HG03354 (cell line): Measurements from ENCODE around the gene TOB2.

Experiments used
- ATAC-seq: cut with Tn5 transposase; IDR thresholded peaks from one replicate; pipeline ENCODE4 v1.9.1; 2021; ENCODE audit warnings: mild to moderate bottlenecking; ENCODE audit not compliant: unreplicated experiment, poor library complexity, severe bottlenecking

TOB2 gene

DNA sequence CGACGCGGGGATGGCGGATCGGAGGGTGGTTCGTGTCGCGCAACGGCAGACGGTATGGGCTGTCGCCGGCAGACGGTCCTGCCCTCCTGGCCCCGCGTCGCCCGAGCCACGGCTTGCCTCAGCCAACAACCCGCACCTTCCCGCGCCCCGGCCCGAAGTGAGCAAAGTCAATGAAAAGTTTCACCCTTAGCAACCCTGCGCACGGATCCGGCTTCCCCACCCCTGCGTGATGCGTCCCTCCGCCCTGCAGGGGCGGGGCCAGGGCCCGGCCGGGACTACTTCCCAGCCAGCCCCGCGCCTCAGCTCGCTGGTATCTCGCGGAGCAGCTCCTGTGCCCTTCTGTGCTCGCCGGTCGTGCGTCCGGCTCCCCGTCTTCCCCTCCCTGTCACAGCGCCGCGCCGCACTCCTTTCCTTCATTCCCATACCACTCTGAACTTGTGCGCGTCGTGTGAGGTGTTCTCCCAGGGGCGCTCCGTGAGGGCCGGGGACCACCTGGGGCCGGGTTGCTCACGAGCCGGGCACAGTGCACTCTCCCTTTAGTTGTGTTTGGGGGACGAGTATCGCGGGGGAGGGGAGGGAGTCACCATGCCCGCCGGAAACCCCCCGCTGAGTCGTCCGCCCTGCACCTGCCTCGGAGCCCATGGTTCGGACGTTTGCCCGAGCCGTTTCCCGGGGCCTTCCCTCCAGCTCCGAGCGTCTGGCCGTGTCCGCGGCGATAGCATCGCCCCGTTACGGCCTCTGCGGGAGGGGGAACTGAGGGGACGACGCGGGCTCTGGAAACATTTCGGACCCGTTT, at the start of gene TOB2:
TSS of gene TOB2 (minus strand) at position 163 of the 796 bp plus-strand sequence. CDS start 9,456 bp downstream, outside the sequence.
- peak; percentile 43 for ATAC-seq

- ATAC-seq = no peak
These were observed 44.9 kb upstream of the TOB2 start for GRCh38 chr22:41491374-41492100.

- ATAC-seq = no peak
These were observed 42.2 kb upstream of the TOB2 start for GRCh38 chr22:41488596-41489385.

DNA sequence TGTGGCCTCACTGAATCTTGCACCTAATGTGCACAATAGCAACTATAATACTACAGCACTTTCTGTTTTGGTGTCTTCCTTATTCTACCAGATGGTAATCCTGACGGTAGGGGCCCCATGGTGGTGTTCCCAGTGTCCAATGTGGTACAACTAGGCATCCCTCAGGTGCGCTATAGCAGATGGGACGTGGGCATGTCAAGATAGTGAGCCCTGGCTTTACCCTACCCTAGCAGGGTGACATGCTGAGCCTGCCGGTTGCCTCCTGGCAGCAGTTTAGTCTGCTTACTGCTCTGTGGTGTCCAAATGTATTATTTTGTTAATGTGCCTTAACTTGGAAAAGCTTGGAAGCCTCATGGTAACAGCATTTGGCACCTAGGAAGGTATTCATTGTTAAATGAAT, 41.5 kb upstream of the TOB2 start:
- ATAC-seq = no peak

- no peak for ATAC-seq
These were observed 40.7 kb upstream of the TOB2 start for GRCh38 chr22:41487037-41487935.

DNA sequence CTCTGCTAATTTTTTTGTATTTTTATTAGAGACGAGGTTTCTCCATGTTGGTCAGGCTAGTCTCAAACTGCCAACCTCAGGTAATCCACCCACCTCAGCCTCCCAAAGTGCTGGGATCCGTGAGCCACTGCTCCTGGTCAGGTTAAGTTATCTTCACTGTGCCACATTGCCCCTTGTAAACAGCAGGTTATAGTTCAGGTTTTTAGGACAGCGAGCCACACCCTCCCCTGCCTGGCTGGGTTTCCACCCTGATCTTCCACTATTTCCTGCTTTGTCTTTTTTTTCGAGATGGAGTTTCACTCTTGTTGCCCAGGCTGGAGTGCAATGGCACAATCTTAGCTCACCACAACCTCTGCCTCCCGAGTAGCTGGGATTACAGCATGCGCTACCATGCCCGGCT, 38.4 kb upstream of the TOB2 start:
- ATAC-seq = no peak

DNA sequence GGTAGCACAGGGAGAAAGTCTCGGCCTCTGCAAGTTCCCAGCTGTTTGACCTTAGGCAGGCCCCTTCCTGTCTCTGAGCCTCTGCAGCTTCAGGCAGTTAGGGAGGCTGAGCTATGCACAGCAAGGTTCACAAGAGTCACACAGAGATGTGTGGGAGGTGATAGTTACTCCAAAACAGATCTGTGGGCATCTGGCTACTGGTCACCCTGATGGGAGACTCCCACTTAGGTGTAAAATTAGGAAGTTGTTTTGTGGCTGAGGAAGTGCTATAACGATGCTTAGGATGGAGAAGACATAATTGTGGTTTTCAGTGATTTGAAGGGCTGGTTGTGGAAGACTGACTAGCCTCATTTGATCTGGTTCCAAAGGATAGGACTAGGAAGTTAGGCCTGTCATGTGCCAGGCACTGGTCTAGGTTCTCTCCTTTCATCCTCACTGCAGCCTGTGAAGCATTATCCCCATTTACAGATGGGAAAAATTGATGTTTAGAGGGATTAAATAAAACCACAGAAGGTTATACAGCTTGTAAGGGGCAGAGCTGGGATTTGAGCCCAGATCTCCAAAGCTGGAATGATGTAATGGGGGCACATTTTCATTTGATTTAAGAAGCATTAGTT, 35.8 kb upstream of the TOB2 start:
- ATAC-seq = no peak

DNA sequence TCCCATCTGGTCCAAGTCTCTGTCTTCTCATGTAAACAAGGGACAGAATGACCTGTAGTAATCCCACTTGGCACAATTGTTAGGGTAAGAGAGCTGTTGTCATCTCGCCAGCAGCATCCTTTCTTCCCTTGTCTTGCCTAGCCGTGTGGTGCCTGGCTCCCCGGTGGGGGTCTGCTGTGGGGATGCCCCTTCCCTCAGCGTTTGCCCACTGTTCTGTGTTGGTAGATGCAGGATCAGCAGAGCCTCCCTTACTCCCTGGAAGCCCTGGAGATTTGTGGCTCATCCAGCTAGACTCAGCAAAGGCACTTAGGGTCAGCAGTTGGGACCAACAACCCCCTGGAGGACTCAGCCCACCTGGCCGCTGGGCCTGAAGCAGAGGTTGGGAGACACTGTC, 35.3 kb upstream of the TOB2 start:
- ATAC-seq = no peak

- no peak for ATAC-seq
These were observed 34.7 kb upstream of the TOB2 start for GRCh38 chr22:41481131-41481830.

DNA sequence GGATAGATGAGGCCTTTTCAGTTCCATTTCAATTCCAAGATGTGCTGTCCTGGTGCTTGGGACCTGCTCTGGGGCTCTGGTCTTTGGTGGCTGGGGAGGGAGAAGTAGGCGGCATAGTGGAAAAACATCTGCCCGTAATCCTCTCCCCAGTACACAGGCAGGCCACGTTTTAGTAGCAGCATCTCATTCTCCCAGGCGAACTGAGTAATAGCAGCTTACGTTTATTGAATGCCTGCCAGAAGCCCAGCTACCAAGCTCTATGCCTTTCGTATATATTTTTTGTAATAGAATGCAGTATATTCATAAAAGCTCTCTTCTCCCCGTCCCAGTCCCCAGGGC, 33.8 kb upstream of the TOB2 start:
- ATAC-seq = no peak

GRCh38 chr22:41479671-41480396, 33.2 kb upstream of the TOB2 start:
- ATAC-seq = no peak

- no peak for ATAC-seq
These were observed 32.4 kb upstream of the TOB2 start for GRCh38 chr22:41478891-41479521.

GRCh38 chr22:41478473-41478872, 31.9 kb upstream of the TOB2 start:
- ATAC-seq = no peak

DNA sequence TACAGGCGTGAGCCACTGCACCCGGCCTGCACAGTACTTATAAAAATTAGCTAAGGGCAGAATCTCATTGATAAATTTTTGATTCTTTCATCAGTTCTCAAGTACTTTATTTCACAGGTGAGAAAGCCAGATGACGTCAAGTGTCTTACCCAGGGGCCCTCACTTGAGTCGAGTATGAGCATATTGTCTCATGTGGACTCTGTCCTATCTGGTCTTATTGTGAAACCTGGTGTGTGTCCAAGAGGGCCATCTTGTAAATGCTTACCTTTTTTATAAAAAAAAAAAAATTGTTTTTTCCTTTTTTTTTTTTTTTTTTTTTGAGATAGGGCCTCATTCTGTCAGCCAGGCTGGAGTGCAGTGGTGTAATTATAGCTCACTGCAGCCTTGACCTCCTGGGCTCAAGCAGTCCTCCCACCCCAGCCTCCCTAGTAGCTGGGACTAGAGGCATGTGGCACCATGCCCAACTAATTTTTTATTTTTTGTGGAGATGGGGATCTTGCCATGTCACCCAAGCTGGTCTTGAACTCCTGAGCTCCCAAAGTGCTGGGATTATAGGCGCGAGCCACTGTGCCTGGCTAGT, 28.4 kb upstream of the TOB2 start:
- ATAC-seq = no peak

DNA sequence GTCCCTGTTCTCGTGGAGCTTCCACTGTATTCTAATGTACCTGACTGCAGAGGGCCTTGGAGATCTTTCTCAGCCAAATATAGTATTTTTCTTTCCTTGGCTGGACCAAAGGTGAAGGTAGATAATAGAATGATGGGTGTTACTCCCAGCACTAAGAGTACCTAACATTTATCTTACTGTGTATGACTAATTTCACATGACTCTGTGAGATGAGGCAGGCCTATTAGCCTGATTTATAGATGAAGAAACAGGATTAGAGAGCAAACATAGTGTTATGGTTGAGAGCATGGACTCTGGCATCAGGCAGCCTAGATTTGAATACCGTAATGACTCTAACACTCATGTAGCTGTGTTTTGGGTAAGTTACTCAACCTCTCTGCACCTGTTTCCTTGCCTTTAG, 25.0 kb upstream of the TOB2 start:
- no peak for ATAC-seq

DNA sequence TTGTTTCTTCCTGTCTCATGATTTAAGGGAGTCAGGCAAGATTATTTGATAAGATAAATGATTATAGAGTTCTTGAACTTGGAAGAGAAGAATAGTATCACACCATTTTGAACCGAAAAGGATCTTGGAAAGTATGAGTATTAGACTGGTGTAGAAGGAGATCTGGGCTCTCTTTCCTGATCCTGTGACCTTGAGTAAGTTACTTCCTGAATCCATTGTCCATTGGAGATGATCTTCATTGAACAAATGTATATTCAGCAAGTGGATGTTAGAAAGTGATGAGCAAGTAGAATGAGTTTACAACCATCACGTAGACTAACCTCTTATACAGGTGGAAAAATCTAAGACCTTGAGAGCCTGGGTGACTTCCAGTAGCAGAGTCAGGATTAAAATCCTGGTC, 24.3 kb upstream of the TOB2 start:
- ATAC-seq = no peak

DNA sequence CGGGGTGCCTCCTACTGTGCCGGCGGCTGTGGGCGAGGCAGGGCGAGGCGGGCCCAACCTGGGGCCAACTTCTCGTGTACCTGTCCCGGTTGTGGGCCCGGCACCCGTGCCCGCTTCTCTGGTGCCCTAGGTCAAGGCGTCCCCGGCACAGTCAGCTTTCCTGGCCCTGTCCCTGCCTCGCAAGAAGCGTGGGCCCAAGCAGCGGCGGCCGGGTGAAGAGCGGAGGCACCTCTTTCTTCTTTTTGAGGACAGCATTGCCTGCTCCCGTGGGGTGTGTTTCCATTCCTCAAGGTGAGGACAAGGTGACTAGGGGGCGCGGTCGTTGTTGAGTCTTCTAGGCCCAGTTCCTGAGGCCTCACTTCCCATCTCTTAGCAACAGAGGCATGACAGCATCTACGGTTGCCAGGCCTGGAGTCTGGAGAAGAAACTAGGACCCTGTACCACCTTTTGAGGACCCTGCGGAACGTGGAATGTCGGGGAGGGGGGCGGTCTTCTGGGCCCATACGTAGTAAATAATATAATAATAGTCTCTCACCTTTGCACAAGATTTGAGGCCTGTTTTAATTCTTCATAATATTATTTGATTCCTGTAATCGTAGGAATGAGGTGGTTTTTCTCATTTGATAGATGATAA, 22.7 kb upstream of the TOB2 start:
- ATAC-seq = no peak
